ENCODE results near the gene CPNE6. TPM values are rescaled to one million over a fixed set of nuclear protein-coding genes. Genes with fewer than 3 reads are reported as not detected.

Gene CPNE6
- polyA plus RNA-seq, 4 donors = 0.11 TPM; not detected in 3

DNA sequence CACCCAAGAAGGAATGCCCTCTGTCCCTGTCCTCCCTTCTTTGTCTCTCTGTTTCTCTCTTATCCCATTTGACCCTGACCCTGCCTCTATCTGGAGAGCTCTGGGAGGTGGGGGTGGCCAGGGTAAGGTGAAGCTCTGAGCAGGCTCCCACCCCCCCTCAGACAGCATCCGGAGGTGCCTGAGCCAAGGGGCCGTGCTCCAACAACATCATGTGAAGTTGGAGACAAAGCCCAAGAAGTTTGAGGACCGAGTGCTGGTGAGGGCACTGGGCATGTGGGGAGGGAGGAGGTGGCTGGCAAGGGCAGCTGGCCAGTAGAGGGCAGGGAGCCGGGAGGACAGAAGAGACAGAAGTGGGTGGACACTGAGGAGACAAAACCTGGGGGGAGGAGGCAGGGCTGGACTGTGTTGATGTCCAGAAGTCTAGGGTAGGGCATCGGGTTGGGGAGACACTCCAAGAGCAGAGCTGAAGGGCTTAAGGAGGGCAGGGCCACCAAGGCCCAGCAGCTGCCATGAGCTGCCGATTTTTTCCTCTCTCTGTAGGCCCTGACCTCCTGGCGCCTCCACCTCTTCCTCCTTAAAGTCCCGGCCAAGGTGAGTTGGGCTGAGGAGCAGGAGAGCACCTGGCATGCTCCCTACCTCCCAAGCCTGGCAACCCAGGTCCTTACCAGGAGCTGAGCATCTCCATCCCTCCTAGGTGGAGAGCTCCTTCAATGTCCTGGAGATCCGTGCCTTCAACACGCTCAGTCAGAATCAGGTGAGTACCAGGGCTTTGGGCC is 17.6 kb upstream of the CPNE6 start:
- no peak for DNase-seq (ENCODE audit: low read depth in 4 of 4, low spot score in 2 of 4)

DNA sequence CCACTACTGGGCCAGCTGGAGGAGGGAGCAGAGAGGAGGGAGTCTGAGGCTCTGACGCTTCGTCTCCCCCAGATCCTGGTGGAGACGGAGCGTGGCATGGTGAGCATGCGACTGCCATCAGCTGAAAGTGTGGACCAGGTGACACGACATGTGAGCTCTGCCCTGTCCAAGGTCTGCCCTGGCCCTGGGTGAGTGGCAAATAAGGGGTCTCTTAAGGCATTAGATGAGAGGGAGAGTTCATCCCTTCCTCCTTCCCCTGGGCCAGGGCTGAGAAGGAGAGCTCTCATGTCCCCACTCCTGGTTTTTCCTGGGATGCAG is 17.1 kb upstream of the CPNE6 start:
- no peak for DNase-seq (ENCODE audit: low read depth in 4 of 4, low spot score in 2 of 4)

DNA sequence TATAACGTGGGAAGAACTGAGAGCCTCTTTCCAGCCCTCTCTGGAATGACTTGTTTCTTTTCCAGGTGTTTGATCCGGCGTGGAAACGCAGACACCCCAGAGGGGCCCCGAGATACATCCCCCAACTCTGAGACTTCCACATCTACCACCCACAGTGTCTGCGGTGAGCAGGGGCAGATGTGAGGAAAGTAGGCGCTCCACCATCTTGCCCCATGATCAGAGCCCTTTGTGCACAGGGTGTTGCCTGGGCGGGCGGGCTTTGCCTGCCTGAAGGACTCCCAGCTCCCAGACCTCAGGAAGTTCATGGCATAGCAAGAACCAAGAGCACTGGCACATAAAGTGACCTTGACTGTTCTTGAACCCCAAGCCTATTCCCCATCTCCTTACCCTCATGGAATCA is 16.7 kb upstream of the CPNE6 start:
- DNase-seq (ENCODE audit: low read depth in 4 of 4, low spot score in 2 of 4) = no peak

DNA sequence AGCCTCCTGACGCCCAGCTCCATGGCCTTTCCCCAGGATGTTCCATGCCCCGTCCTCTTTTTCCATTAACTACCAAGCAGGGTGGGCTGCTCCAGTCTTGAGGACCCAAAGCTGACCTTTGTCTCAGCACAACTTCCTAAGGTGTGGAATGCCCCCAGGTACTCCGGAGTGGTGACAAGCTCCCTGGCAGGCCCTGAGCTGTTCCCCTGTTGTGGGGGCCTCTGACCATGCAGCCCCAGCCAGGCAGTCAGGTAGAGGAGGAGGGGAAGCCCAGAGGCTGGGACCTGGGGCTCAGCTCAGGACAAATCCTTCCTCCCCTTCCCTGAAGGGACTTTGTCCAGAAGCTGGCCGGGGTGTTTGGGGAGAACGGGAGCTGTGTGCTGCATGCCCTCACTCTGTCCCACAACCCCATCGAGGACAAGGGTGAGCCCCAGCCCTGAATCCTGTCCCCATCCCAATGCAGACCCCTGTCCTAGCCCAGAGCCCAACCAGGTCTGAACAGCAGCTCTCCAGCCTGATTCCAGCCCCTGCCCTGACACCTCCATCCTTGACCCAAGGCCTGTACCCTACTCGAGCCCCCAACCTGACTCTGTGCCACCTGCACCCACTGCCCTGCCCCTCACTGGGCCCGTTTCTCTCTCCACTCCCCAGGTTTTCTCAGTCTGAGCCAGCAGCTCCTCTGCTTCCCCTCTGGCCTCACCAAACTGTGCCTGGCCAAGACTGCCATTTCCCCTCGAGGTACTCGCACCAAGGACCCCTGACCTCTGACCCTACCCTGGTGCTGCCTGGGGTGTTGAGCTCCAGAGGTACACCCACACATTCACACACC is 15.2 kb upstream of the CPNE6 start:
- no peak for DNase-seq (ENCODE audit: low read depth in 4 of 4, low spot score in 2 of 4)

DNA sequence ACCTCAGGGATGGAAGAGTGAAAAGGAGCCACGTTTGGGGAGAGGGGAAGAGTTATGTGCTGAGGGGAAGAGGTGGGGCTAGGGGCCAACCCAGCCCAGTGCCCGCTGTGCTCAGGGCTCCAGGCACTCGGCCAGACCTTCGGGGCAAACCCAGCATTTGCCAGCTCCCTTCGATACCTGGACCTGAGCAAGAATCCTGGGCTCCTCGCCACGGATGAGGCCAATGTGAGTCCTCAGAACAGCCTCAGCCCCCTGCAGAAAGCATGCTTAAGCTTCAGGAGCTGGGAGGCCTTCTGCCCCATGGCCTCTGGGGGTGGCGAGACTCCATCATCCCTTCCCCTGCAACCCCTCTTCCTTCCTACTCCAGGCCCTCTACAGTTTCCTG is 14.6 kb upstream of the CPNE6 start:
- no peak for DNase-seq (ENCODE audit: low read depth in 4 of 4, low spot score in 2 of 4)

DNA sequence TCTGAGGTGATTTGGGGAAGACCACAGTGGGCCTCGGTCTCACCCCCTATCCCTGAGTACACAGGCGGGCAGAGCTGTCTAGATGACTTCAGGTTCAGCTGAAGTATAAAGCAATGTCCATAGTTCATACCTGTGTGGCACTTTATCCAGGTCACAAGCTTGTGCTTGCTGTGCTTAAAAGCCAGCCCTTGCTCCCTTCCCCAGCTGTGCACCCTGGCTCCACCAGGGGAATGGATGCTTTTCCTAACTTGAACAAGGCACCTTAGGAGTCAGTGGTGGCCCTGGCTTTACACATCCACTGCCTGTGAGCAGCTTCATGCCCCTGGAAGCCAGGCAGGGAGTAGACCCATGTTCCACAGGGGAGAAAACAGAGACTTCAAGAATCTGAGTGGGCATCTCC is 14.1 kb upstream of the CPNE6 start:
- no peak for DNase-seq (ENCODE audit: low read depth in 4 of 4, low spot score in 2 of 4)

DNA sequence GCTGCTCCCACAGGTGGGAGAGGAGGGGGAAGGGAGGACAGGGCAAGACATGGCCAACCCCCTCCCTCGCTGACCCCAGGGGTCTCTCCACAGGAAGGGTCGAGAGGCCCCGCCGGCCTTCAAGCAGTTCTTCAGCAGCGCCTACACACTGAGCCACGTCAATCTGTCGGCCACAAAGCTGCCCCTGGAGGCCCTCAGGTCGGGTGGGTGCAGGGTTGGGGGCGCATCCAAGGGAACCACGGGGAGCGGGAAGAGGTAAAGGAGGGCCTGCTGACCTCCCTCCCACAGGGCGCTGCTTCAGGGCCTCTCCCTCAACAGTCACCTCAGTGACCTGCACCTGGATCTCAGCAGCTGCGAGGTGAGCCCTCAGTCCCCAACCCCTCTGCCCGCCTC is 13.5 kb upstream of the CPNE6 start:
- DNase-seq (ENCODE audit: low read depth in 4 of 4, low spot score in 2 of 4) = no peak

DNA sequence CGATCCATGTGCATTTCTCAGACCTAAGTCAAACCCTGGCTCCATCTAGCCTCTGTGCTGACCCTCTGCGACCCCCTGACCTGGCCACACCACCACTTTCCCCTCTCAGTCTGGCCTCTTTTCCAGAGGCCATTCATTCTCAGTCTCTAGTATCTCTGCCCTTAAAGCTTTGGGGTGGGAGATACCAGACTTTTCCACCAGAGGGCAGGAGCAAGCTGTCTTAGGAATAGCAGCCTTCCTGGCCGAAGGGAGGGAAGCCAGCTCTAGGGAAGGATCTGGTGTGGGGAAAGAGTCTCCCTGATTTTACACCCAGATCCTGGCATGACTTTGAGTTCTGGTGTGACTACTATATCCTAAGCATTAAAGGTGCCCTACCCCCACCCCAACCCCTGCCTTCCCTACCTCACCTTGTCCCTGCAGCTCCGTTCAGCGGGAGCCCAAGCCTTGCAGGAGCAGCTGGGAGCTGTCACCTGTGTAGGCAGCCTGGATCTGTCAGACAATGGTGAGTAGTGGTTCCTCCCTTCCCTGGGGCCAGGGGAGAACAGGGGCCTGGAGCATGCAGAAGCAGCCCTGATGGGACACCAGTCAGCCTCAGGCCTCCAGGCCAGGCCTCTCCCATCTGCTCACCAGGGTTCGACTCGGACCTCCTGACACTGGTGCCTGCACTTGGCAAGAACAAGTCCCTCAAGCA is 13.0 kb upstream of the CPNE6 start:
- peak in 2 of 4 donors; percentile 72 to 83 for DNase-seq (ENCODE audit: low read depth in 4 of 4, low spot score in 2 of 4)

DNA sequence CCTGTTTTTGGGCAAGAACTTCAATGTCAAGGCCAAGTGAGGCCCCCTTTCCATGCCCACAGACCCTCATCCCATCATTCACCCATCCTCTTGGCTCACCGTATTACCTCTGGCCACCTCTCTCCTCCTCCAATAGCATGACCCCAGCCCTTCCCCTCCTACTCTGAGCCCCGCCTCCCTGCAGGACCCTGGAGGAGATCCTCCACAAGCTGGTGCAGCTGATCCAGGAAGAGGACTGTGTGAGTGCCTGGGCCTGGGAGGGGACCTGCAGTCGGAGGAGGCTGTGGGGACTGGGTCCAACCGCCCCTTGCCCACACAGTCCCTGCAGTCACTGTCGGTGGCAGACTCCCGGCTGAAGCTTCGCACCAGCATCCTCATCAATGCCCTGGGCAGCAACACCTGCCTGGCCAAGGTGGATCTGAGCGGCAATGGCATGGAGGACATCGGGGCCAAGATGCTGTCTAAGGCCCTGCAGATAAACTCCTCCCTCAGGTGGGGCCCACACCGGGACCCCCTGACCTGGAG is 12.3 kb upstream of the CPNE6 start:
- no peak for DNase-seq (ENCODE audit: low read depth in 4 of 4, low spot score in 2 of 4)

DNA sequence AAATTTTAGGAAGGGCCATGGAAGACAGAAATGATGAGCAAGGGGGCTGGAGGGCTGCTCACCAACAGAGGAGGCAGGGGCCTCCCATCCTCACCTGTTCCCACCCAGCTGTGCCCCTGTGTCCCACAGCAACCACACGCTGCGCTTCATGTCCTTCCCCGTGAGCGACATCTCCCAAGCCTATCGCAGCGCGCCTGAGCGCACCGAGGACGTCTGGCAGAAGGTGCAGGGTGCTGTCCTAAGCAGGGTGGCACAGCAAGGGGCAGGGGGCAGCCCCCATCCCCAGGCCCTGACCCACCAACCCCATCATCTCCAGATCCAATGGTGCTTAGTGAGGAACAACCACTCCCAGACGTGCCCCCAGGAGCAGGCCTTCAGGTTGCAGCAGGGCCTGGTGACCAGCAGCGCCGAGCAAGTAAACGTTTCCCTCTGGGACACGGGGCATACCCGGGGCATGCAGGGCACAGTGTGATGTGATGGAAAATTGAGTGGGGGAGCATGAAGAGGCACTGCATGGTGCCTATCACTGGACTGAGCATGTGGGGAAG is 11.4 kb upstream of the CPNE6 start:
- DNase-seq (ENCODE audit: low read depth in 4 of 4, low spot score in 2 of 4) = no peak

DNA sequence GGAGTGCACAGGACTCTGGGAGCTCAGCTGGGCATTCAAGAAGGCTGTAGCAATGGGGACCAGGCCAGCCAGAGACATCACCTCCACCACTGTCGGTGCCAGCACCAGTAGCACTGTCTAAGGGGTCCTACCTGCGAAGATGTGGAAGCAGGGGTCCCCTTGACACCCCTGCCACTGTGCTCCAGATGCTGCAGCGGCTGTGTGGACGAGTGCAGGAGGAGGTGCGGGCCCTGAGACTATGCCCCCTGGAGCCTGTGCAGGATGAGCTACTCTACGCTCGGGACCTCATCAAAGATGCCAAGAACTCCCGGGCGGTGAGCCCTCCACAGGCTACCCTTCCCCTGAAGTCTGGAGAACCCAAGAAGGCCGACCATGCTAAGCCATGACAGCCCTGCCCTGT is 10.9 kb upstream of the CPNE6 start:
- no peak for DNase-seq (ENCODE audit: low read depth in 4 of 4, low spot score in 2 of 4)

DNA sequence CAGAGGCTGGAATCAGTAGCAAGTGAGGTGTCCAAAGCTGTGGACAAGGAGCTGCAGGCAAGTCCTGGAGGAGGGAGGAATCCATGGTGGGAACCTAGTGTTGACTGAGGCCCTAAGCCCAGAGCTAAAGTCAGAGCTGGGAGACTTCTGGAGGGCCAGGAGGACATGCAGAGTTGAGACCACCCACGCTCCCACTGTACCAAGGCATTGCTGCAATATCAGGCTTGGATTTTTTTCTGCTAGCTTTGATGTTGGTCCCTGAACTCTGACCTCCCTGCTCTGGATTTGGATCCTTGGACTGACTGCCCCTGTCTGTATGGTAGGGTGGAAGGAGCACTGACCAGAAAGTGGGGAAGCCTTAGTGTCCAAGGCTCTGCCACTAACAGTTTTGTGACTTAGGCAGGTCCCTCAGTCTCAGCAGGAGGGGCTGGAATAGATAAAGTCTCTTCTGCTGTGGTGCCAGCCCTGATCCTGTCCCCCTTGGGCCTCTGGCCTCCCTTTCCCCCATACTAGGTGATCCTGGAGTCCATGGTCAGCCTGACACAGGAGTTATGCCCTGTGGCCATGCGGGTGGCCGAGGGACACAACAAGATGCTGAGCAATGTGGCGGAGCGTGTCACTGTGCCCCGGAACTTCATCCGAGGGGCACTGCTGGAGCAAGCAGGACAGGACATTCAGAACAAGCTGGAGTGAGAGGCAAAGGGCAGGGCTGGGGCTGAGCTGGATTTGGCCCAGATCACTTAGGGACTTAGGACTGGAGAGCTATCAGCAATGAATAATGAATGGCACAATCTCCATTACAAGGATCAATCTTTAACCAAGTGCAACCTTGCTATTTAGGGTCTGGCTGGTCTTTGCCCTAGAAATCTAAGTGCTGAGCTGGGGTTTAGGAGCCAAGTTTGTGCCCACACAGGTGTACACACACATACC is 10.1 kb upstream of the CPNE6 start:
- no peak for DNase-seq (ENCODE audit: low read depth in 4 of 4, low spot score in 2 of 4)

DNA sequence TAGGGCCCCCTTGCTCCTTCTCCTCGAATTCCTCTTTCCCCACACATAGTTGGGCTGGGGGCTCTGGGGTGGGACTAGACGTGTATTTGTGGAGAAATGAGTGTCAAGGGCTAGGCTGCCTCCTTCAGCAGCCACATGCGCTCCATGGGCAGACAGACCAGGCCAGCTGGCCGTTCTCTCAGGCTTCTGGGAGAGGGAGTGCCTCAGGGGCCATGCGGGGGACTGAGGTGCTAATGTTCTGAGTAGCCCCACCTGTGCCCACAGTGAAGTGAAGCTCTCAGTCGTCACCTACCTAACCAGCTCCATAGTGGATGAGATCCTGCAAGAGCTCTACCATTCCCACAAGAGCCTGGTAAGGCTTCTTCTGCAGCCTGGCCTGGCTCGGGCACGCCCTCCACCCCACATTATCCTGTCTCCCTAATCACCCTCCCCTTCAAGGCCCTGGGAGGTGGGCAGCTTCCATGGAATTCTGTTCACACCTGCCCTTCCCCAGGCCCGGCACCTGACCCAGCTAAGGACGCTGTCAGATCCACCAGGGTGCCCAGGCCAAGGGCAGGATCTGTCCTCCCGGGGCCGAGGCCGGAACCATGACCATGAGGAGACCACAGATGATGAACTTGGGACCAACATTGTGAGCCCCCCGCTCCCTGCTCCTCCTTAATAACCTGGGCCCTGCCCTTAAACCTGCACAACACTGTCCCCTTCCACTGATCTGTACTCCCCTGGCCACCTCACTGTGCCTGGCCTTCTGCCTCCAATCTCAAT is 9.0 kb upstream of the CPNE6 start:
- DNase-seq (ENCODE audit: low read depth in 4 of 4, low spot score in 2 of 4) = no peak

DNA sequence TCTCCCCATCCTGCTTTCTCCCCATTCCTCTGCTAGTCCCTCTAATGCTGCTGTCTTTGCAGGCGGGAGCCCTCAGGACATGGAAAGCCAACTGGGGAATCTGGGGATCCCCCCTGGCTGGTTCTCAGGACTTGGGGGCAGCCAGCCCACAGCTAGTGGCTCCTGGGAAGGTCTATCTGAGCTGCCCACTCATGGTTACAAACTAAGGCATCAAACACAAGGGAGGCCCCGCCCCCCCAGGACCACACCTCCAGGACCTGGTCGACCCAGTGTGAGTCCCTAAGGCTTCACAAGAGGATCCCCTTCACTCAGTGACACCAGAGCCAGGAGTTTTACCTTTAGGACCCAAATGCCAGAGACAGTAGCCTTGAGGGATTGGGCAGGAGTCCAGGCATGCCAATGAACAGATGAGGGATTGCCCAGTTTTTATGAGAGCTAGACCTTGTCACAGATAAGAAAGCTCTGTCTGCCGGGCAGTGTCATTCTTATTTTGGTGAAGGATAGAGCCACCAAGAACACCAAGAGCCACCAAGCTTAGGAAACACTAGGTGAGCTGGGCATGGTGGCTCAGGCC is 8.0 kb upstream of the CPNE6 start:
- no peak for DNase-seq (ENCODE audit: low read depth in 4 of 4, low spot score in 2 of 4)

DNA sequence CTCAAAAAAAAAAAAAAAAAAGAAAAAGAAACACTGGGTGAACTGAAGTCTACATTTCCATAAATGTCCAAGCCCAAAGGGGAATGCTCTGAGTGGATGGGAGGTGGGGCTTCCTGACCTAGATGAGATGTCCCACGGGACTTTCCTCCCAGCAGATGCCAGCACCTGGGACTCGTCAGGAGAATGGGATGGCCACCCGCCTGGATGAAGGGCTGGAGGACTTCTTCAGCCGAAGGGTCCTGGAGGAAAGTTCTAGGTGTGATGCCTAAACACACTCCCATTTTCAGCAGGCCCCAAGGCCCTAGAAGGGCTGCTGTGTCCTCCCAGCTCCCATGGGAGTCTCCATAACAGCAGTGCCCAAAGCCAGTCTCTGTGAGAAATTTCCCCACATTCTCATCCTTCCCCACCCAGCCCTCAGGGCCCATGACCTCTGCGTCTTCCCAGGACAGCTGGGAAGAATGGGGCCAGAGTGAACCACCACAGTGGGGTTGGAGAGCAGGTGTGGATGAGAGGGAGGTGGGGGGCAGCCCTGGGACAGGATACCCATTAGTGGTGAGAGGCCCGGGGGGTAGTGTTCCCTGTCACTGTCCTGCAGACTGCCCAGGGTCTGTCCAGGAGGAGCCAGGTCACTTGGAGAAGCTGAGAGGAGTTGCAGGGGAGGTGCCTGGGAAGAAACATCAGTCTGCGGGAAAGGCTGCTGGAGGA is 7.1 kb upstream of the CPNE6 start:
- no peak for DNase-seq (ENCODE audit: low read depth in 4 of 4, low spot score in 2 of 4)

DNA sequence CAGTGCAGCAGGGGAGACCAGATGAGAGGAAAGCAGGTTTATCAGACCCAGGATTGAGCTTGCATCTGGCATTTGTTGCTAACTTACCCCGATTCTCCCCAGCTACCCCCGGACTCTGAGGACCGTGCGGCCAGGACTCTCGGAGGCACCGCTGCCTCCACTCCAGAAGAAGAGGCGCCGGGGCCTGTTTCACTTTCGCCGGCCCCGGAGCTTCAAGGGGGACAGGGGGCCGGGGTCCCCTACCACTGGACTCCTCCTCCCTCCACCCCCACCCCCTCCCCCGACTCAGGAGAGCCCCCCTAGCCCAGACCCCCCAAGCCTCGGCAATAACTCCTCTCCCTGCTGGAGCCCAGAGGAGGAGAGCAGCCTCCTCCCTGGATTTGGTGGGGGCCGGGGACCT is 6.5 kb upstream of the CPNE6 start:
- no peak for DNase-seq (ENCODE audit: low read depth in 4 of 4, low spot score in 2 of 4)

DNA sequence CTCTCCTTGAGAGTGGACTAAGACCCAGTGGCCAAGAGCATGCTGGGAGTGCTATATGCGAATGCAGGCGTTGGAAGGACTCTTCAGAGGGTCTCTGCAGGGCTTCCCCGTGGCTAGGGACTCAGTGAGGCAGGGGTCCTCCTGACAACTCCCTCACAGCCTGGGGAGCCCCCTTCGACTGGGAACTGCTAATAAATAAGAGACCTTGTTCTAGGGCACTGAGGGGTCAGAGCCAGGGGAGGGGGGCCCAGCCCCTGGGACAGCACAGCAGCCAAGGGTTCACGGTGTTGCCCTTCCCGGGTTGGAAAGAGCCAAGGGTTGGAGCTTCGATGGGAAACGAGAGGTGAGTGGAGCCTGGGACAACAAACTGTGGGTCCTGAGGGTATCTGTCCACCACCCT is 6.0 kb upstream of the CPNE6 start:
- DNase-seq (ENCODE audit: low read depth in 4 of 4, low spot score in 2 of 4) = no peak

DNA sequence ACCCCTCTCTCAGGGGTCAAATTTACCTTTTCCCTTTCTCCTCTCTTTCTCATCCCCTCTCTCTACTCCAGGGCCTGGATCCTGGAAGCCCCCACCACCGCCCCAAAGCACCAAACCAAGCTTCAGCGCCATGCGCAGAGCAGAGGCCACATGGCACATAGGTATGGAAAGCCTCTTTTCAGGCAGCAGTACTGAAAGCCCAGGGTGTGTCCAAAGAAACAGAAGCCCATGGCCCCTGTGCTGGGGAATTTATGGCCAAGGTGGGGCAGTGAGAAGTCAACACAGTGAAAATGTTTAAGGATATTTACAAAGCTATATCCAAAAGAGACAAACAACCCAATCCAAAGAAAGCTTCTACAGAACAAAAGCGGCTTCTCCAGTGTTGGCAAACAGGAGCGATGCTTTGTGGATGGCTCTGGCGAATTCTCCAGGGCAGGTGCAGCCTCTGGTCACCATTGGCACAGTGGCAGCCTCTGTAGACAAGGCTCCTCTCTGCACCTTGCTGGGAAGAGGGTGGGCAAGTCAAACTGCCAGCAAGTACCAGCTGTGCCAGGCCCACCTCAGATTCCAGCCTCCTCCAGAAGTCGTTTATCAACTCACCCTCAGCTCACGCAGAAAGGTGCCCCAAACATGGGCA is 4.7 kb upstream of the CPNE6 start:
- no peak for DNase-seq (ENCODE audit: low read depth in 4 of 4, low spot score in 2 of 4)
